HTR-8/SVneo (cell line): Measurements from ENCODE around the gene H19.

ENCODE experiments used
- DNase-seq: peaks from one replicate; pipeline ENCODE4 v3.0.0; 2011; ENCODE audit warnings: low spot score, mixed read lengths; ENCODE audit not compliant: insufficient read length
- FAIRE-seq: peaks from 2 replicates; lab custom pipeline; 2011; peaks lifted over from hg19 to GRCh38; lab: Jason Lieb, UNC

The H19 gene

DNA sequence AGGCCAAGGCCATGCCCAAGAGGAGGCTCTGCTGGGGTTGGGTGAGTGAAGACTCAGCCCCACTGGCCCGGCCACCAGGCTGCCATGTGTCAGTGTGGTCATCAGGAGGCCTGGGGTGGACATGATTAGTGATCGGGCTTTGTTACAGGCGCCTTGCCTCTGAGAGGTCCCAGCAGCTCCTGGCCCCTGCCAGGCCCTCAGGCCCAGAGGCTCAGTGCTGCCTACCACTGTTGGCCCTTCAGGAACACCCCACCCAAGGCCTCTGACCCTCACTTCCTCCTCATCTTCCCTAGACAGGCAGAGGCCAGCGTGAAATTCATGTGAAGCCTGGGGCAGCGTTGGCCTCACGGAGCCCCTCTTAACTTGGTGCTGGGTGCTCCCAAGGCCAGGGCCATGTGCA lies 48.3 kb downstream of the H19 start:
- DNase-seq (no peak), FAIRE-seq (no peak)

DNA sequence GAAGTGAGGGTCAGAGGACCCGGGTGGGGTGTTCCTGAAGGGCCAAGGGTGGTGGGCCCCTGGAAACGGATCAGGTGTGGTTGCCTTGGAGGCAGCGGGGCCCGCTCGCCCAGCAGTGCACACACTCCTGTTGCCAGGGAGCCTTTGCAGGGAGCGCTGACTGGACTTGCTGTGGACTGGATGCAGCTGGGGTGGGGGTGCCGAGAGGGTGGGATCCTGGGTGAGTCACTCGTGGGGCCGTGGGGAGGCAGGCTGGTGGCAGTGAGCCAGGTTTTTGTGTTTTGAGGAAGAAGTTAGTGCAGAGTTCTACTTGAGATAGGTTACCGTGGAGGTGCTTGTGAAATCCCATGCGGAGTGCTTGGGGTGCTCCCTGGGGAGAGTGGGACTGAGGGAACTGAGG lies 49.3 kb downstream of the H19 start:
- FAIRE-seq = no peak
- no peak for DNase-seq

DNA sequence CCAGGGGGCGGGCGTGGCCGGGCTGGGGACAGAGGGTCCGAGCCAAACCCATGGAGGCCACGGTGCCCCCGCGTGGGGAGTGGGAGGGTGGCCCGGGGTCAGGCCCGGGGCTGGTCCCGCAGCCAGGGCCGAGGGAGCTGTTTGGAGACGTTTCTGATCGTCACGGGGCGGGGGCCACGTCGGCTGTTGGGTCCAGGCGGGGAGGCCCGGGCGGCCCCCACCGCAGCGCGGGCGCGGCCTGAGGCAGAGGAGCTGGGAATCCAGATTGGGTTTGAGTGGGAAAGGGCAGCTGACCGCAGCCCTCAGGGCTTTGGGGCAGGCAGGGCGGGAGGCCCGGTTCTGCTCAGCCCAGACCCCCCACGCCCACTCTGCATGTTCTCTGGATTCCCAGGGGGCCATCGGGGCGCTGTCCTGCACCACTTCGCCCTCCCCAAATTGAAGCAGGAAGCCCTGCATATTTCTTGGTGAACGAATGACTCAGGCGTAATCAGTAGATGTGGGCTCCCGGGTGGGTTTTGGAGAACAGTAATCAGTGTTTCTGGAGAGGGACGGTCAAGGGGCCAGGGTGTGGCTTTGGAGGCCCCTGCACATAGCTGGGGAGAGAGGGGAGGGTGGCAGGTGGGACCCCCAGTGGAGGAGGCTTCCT lies 49.9 kb downstream of the H19 start:
- DNase-seq (no peak), FAIRE-seq (no peak)

DNA sequence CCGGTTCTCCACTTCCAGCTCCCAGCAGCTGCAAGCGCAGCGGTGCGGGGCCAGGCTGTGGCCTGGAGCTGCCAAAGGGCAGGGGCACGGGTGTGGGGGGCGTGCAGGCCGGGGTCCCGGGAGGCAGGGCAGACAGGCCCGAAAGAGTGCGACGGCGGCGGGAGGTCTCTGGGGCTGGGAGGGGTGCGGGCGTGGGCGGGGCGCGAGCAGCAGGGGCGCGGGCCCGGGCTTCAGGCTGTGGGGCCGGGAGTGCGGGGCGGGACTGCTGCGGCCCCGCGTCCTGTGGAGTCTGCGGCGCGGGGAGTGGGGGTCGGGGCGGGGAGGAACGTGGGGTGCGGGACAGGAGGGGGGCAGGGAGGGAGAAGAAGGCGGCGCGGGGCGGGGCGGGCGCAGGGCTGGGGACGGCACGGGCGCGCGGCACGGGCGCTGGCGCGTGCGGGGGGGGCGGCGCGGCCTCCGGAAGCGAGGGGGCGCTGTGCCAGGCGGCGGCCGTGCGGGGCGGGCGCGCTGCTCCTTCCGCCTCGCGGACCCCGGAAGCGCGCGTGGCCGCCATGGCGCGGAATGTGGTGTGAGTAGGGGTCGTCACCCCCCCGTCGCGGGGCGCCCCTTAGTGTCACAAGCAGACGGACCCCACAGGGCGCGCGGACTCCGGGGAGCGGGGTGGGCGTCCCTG lies 50.7 kb downstream of the H19 start, which contains the start of gene MRPL23:
Gene MRPL23, plus strand, starts transcription at position 521 of the 673 bp plus-strand sequence. Its CDS starts 31 bp downstream, at position 552.
- no peak for DNase-seq
- FAIRE-seq = peak; percentile 89
